Skeletal muscle cell (primary cell): ENCODE measurements around the gene PYGB.

Experiments used
- DNase-seq: peaks from one replicate; pipeline ENCODE4 v3.0.0-alpha.2; 2010; ENCODE audit warnings: low read depth
- H3K4me3 ChIP-seq: 2 replicates; pipeline ENCODE4 v1.5.1; 2011; ENCODE audit warnings: low read depth, mild to moderate bottlenecking, control low read depth, low read length, moderate library complexity

The PYGB gene

DNA sequence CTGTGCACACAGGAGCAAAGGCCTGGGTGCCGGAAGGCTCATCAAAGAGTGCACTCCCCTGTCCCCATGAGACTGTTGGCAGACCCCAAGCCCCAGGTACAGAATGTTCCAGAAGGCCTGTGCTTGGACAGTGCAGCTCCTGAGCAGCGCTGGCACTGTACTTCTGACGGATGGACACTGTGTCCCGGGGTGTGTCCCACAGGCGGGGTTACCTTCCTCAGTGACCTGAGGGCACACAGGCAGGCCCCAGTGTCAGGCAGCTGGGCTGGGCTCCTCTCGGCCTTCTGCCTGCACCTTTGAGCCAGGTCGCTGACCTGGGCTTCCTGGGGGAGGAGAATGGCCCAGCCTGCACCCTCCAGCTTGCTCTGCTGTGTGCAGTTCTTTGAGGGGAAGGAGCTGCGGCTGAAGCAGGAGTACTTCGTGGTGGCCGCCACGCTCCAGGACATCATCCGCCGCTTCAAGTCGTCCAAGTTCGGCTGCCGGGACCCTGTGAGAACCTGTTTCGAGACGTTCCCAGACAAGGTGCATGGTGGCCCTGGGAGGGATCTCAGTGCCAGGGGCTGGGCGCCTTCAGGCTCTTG lies 30.1 kb downstream of the PYGB start:
- H3K4me3 ChIP-seq, result no peak overlapping the region
- DNase-seq, result no peak

GRCh38 chr20:25278636-25279361 lies 30.9 kb downstream of the PYGB start:
- no peak for DNase-seq
- H3K4me3 ChIP-seq, result no peak overlapping the region

- no peak for DNase-seq
- no peak overlapping the region for H3K4me3 ChIP-seq
Observed at GRCh38 chr20:25279403-25279802, 31.5 kb downstream of the PYGB start.

GRCh38 chr20:25280051-25280573 lies 32.2 kb downstream of the PYGB start:
- no peak overlapping the region for H3K4me3 ChIP-seq
- DNase-seq, result no peak

- H3K4me3 ChIP-seq, result no peak overlapping the region
- no peak for DNase-seq
Observed at GRCh38 chr20:25280574-25281535, 33.0 kb downstream of the PYGB start.

DNA sequence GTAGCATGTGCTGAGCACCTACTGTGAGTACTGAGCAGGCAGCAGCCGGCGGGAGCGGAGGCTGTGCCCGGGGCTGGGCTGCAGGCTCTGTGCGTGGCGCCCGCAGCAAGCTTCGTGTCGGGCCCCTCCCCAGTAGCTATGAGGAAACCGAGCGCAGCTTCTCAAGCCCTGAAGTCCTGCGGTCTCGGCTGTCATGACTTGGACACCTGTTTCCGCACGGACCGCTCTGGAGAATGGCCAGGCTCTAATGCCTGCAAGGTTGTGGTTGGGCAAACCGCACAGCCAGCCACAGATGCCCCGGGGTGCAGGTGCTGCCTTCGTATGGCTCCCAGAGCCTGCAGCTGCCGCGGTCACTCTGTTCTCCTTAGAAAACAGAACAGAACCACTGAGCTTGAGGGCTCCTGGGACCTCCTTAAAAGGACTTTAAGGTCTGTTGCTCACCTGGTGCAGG lies 33.7 kb downstream of the PYGB start:
- DNase-seq, result peak; percentile 26
- H3K4me3 ChIP-seq, result no peak overlapping the region

DNA sequence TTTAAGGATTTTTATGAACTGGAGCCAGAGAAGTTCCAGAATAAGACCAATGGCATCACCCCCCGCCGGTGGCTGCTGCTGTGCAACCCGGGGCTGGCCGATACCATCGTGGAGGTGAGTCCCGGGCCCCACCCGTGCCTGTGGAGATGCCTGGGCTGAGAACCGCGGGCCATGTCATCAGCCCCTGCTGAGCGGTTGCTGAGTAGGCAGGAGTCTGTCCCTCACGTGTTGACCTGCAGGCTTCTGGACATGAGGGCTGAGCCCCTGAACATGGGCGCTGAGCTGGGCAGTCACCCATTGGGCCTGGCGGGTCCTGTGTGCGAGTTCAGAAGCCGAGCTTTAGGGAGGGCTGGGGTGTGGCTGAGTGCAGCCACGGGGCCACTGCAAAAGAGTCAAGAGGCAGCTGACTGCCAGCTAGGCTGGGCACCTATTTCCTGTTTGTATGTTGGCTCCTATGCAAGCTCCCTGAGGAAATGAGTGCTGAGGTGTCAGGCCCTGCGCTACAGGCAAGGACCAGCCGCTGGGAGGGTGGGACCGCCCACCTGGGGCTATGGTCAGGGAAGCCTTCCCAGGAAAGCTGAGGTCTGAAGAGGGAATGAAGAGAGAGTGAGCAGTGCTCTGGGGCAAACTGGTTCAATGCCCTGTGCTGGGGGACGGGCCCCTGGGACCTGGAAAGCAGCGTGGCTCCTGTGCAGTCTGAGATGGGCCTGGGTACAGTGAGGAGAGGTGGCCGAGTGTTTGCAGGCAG lies 34.3 kb downstream of the PYGB start:
- no peak for DNase-seq
- no peak overlapping the region for H3K4me3 ChIP-seq

DNA sequence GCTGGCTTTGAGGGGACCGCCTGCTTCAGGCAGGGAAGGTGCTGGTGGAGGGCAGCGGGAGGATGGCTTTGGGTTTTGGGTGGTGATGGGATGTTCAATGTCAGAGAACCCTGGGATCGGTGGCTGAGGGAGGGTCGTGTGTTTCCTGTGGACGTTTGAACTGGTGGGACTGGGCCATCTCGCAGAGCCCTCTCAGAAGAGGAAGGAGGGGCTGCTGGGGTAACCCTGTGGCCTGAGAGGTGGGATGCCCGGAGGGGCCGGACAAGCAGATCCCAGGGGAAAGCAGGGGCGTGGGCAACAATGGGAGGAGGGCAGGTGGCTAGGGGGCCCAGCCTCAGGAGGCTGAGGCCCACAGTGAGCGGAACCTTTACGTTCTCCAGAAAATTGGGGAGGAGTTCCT lies 34.9 kb downstream of the PYGB start:
- no peak for DNase-seq
- H3K4me3 ChIP-seq, result no peak overlapping the region

- H3K4me3 ChIP-seq, result no peak overlapping the region
- DNase-seq, result no peak
Observed at GRCh38 chr20:25283221-25283951, 35.5 kb downstream of the PYGB start.

DNA sequence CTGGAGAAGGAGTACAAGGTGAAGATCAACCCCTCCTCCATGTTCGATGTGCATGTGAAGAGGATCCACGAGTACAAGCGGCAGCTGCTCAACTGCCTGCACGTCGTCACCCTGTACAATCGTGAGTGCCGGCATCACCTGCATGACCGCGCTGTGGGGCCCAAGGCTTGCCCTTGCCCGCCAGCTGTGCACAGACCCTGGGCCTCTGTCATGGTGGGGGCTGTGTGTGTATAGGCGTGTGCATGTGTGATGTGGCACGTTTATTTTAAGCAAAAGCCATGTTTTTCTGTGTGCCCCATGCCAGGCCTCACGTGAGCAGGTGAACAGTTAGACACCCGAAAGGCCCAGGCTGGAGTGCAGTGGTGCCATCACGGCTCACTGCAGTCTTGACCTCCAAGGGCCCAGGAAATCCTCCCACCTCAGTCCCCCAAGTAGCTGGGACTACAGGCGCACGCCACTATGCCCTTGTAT lies 36.3 kb downstream of the PYGB start:
- no peak for DNase-seq
- H3K4me3 ChIP-seq, result no peak overlapping the region

- no peak for DNase-seq
Observed at GRCh38 chr20:25285091-25285647, 37.3 kb downstream of the PYGB start.

GRCh38 chr20:25285856-25286798 lies 38.2 kb downstream of the PYGB start:
- H3K4me3 ChIP-seq, result no peak overlapping the region
- DNase-seq, result no peak

More at GRCh38 chr20:25285091-25285647, 37.3 kb downstream of the PYGB start:
- H3K4me3 ChIP-seq, result no peak overlapping the region

GRCh38 chr20:25286917-25287316 lies 39.0 kb downstream of the PYGB start:
- no peak overlapping the region for H3K4me3 ChIP-seq
- DNase-seq, result no peak

DNA sequence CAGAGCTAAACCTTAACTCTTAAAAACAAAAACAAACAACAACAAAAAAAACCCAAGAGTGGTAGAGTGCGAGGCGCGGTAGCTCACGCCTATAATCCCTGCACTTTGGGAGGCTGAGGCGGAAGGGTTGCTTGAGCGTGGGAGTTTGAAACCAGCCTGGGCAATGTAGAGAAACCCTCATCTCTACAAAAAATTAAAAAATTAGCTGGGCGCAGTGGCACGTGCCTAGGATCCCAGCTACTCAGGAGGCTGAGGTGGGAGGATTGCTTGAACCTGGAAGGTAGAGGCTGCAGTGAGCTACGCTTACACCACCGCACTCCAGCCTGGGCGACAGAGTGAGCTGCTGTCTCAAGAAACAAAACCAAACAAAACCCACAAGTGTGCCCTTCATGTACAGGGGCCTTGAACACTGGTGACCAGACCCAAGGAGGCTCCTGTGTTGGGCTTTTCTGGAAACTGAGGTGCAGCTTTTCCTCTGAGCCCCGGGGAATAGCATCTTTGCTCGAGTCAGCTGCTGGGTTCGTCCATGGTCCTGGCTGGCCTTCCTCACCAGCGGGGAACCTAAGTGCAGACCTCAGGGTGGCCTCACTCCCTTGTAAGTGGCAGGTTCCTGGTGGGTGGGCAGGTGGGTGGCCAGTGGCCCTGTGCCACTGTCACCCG lies 39.9 kb downstream of the PYGB start:
- H3K4me3 ChIP-seq, result no peak overlapping the region
- no peak for DNase-seq

- no peak overlapping the region for H3K4me3 ChIP-seq
- DNase-seq, result no peak
Observed at GRCh38 chr20:25288291-25289181, 40.7 kb downstream of the PYGB start.
